NCI-H1436 (cell line): ENCODE data around the gene TPBG.

Experiments used
- DNase-seq: peaks from one replicate; lab custom pipeline; 2025; lab: John Stamatoyannopoulos, UW

TPBG gene, protein sequence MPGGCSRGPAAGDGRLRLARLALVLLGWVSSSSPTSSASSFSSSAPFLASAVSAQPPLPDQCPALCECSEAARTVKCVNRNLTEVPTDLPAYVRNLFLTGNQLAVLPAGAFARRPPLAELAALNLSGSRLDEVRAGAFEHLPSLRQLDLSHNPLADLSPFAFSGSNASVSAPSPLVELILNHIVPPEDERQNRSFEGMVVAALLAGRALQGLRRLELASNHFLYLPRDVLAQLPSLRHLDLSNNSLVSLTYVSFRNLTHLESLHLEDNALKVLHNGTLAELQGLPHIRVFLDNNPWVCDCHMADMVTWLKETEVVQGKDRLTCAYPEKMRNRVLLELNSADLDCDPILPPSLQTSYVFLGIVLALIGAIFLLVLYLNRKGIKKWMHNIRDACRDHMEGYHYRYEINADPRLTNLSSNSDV

DNA sequence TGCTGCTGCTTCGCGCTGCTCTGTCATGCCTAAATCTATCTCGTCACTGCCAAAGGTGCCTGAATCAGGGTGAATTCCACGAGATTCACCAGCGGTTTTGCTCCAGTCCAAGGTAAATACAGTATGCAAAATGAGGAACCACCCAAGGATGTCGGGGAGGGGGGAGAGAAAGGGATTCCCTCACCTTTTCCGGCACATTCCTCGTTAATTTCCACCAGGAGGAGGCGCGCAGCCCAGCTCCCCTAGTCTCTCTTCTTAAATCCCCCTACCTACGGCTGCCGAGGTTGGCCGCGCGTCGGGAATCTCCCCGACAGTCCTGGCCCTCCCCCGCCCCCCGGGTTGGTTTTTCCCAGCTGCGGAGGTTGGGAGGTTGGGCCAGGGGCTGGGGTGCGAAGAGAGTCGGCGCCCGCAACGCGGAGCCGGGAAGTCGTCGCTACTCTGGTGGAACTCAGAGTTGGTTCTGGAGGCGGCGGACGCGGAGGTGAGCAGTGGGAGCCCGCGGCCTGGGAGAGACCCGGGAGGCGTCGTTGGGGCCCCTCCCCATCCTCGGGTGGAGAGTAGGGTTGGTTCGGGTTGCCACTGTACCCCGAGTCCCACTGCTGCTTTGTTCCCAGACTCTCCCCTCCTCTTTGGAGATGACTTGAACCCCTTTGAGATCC lies at the start of gene TPBG:
Gene TPBG (plus strand): TSS at position 390 of the 659 bp plus-strand sequence. CDS start 1,145 bp downstream, outside the sequence.
- DNase-seq = peak; percentile 4

DNA sequence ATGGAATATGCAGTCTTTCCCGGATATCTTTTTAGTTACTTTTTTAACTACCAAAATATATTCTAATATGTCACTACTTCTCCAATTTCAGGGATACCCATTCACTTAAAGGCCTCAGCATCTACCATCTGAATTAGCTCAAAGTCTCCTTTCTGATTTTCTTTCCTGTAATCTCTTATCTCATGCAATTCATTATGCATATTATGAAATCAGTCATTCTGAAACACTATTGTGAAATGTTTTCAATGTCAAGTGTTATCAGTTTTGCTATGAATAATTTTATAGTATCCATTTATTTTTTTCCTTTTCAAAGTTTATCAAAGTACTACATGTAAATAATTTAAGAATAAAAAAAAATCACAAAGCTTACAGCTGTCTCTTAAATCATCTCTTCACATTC lies 41.2 kb upstream of the TPBG start:
- no peak for DNase-seq

DNA sequence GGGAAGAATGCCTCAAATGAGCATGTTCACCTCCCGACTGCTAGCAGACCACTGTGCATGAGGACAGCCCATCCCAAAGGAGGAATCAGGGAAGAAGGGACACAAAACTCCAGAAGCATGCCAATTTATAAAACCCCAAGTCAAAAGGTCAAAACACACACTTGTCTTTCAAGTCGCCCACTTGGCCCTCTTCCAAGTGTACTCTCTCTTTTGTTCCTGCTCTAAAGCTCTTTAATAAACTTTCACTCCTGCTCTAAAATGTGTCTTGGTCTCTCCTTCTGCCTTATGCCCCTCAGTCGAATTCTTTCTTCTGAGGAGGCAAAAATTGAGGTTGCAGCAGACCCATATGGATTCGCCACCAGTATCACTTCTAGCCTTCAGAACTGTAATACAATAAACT lies 33.9 kb upstream of the TPBG start:
- no peak for DNase-seq

DNA sequence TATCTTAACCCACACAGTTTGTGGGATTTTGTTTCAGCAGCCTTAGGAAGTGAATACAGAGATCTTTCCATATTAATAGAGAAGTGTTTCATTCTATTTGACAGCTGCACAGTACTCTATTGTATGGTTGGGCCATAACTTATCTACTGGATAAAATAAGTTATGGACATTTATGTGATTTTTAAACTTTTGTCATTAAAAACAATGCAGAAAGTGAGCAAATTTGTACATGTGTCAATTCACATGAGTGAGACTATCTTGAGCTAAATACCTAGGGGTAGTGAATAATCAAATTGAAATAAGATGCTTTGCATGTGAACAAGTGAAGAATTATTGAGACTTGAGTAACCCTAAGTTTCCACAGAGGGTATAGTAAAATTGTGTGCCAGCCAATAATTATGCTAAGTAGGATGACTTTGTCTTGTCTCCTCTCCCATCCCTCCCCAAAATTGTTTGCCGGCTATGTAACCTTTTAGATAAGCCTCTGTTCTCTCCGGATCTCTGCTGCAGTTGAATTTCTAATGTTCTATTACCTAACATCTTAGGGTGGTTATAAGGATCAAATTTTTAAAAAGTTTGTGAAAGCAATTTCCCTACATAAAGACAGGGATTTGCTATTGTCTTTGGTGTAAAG lies 33.3 kb upstream of the TPBG start:
- no peak for DNase-seq

DNA sequence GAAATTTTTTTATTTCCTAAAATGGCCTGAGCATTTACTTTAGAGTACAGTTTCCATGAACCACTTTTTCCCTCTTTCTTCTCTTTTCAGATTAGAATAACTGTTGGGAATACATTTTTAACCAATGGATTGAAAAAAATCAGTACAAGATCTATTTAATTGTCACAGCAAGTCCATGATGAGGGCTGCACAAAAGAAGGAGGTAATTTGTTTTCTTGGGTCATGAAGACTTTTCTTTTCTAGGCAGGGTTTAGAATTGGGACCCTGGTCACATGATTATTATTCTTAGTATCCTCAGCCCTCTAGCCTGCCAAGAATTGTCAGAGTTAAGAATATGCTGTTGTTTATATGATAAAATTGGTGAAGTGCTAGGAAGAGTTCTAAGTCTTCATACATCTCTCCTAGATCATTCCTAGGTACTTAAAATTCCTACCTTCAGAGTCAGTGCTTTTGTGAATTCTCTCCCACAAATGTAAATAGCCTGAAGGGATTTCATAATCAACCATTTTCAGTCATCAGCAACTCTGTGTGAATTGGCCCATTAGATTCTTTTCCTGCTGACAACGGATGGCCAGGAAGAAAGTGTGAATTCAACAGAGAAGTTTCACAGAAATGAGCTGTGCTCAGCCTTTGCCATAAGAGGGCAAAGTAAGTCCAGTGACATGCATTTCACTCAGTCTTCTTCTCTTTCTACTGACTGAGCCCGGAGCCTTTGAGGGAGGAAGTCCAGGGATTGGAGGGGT lies 32.4 kb upstream of the TPBG start:
- DNase-seq = no peak

DNA sequence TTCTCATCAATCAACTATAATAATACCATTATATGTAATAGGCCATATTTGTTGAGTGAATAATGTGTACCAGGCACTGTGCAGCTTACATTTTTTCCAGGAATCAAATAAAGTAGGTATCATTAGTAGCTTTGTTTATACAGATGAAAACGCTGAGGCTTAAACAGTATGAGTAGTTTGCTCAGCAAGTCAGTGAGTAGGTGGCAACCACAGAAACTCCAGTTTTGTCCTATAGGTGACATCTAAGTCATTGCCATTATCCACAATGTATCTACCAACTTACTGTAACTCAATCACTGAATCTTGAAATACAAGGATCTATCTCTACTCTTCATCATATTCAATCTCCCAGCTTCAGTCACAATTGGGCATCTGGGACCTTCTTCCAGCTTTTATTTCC lies 29.8 kb upstream of the TPBG start:
- no peak for DNase-seq

DNA sequence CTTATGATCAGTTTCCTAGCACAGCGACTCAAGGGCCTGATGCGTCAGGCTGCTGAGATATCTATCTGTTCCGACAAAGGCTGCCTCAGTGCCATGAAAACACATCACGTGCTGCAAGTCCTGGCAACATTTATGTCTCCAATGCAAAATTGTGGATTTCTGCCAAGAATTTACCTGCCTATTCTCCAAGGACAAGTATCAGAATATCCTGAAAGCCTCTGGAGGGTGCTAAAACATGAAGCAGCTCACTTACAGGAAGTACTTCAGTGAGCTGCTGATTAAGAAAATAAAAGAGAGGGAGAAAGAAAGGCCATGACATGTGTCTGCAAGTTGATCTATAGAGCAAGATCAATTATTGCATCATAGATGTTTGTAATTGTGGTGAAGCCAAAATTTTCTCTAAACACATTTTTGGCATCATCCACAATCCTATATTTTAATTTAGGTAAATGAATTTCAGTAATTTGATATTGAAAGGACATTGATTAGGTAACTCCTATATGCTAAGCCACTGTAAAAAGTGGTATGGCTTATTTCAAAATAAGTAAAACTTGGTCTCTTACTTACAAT lies 25.8 kb upstream of the TPBG start:
- DNase-seq = peak; percentile 79

DNA sequence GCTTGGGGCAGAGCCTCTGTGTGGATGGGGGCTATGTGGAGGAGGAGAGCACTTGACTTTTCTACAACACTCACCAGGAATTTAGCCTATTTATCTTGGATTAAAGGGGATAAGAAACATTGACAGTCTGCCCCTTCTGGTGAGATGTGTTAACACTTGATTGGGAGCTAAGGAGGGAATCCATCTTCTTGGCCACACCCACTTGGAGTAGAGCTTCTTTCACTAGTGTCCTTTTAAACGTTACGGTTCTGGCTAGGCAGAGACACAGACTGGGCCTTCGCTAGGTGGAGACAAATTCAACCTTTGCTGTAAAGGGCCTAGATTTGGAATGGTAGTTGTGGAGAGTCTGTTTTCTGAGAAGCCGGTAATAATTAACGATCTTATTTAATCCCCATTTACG lies 15.5 kb upstream of the TPBG start:
- DNase-seq = no peak

DNA sequence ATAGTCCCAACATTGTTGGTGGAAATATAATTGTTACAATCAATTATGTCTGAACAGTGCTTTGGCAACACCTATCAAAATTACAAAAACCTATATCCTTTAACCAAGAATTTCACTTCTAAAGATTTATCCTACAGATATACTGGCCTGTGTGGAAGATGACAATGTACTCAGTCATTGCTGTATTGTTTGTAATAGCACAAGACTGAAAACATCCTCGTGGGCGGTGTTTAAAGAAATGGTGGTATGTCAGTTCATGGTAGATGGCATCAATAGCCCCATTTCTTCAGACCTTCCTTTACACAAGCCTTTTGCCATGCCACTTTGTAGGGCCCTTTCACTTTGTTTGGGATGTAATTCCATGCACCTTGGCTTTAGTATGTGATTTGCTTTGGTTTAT lies 9.8 kb upstream of the TPBG start:
- no peak for DNase-seq

DNA sequence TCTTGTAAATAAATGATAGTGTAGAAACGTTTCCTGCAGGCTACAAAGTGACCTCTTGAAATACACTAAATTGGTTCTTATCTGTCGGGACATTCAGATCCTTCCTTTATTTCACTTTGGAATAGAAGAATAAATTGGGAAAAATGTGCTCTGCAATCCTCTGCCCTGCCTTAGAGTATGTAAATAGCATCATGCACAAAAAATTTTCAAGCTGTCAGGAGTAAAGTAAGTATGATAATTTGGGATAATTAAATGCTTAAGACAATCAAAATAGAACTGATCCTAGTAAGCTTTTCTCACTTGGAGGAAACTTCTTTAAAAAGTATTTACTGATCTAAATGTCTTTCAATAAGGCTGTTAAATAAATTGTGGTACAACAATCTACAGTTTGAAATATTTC lies 3.1 kb upstream of the TPBG start:
- DNase-seq = no peak

DNA sequence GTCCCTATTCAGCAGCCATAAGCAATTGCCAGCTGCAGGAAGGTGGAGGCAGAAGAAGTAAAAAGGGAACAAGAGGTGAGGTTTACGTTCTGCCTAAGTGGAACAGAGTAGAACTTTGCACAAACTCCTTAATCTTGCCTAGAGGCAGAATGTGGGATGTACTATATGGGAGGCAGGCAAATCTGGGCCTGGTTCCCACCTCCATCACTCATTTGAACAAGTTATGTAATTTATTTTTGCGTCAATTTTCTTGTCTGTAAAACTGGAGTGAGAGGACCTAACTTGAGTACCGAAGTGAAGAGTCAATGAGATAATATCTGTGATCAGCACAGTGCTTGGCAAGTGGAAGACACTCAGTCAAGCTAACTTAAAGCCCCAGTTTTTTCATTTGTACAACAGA lies 2.0 kb upstream of the TPBG start:
- no peak for DNase-seq

DNA sequence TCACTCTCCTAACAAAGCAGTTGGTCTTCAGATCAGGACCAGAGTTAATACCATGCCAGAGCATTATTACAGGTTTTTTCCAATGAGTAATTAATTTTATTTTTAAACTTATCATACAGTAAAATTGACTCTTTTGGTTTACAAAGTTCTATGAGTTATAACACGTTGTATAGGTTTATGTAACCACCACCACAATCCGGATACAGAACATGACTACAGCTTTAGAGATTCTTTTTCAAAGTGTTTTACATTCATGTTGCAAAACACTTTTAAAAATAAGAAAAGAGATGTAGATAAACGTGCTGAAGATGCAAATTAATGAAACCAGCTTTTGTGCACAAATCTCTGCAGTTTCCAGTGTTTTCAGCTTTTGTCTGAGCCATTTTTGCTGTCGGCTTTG lies 1.5 kb upstream of the TPBG start:
- DNase-seq = no peak

DNA sequence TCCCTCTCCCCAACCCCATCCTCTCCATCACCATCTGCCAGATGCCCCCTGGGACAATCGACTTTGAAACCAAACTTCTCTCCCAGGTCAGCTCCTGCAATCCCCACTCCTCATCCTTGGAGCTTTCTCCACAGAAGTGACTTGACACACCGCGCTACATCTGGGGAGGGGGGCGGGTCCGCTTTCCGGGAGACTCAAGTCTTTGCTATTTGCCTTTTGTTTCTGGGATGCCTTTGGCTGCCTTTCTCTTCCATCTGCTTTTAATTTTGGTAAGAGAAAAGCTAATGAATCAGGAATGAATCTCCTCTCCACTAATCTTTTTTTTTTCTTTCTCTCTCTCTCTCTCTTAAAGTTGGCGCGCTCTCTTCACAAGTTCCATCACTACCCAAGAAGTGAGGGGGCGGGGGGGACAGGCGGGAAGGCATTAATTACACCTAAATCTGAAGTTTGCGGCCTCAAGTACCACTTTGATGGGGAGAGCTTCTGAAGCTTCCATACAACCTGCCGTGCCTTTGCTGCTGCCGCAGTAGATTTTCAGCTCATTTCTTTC lies 664 bp upstream of the TPBG start:
- no peak for DNase-seq

DNA sequence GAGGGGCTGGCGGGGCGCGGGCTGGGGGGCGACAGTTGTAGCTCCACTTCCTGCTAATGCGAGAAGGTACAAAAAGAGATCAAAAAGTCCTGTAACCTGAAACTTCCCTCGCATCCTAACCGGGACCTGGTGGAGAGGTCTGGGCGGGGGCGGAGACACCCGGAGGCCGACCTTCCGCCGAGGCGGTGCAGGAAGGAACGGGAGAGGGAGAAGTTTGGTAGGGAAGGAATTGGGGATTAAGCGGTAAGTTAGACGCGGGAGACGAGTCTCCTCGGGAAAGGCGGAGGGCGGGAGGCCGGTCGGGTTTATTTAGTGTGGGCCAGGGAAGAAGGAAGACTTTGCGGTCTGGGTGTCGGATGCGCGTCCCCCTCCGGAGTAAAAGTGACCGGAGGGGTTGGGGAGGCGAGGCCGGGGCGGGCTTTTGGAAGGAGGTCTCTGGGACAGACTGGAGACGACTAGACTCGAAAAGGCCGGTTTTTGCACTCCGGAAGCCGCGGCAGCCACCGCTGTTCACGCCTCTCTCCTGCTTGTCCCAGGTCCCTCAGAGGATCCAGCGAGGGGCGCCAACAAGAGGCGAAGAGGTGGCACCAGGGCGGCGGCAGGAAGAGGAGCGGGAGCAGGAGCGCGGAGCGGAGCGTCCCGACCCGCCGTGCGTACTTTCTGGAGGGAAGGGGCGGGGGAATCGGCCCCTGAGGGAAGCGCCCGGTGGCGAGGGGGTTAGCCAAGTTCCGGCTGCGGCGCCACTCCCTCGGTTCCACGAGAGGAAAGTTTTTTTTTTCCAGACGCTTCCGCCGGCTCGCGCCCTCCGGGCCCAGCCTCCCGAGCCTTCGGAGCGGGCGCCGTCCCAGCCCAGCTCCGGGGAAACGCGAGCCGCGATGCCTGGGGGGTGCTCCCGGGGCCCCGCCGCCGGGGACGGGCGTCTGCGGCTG lies 734 bp downstream of the TPBG start:
- peak; percentile 15 for DNase-seq

DNA sequence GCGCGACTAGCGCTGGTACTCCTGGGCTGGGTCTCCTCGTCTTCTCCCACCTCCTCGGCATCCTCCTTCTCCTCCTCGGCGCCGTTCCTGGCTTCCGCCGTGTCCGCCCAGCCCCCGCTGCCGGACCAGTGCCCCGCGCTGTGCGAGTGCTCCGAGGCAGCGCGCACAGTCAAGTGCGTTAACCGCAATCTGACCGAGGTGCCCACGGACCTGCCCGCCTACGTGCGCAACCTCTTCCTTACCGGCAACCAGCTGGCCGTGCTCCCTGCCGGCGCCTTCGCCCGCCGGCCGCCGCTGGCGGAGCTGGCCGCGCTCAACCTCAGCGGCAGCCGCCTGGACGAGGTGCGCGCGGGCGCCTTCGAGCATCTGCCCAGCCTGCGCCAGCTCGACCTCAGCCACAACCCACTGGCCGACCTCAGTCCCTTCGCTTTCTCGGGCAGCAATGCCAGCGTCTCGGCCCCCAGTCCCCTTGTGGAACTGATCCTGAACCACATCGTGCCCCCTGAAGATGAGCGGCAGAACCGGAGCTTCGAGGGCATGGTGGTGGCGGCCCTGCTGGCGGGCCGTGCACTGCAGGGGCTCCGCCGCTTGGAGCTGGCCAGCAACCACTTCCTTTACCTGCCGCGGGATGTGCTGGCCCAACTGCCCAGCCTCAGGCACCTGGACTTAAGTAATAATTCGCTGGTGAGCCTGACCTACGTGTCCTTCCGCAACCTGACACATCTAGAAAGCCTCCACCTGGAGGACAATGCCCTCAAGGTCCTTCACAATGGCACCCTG lies 1.6 kb downstream of the TPBG start:
- no peak for DNase-seq

DNA sequence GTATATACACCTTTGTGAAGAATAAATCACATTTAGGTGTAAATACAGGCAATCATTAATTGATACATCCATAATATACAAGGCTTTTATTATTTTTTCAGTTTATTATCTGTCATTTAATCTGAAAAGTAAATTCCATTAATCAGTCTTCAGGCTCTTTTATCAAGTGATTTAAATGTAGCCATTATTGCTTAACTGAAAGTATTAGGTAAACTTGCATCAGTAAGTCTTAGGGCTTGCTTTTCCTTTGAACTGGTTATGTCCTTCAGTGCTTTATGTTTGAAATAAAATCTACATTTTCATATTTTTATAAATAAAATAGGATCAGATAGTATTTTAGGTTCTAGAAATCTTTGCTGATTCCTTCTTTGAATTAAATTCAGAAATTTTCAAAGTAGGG lies 4.1 kb downstream of the TPBG start:
- DNase-seq = no peak

DNA sequence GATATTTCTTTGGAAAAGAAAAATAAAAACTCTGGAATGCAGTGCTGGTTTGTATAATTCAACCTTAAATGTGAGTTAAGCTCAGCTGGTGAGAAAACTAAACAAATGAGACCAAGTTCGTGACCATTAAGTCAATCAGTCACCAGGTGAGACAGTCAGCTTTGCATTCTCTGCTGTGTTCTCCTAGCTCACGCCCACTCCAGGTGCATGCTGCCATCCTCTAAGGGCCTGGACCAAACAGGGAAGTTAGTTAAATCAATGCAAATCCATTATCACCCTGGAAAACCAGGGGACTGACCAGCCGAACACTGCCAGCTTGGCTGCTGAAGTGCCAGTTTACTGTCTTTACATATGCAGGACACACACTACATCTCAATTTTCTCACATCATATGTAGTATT lies 7.2 kb downstream of the TPBG start:
- no peak for DNase-seq

DNA sequence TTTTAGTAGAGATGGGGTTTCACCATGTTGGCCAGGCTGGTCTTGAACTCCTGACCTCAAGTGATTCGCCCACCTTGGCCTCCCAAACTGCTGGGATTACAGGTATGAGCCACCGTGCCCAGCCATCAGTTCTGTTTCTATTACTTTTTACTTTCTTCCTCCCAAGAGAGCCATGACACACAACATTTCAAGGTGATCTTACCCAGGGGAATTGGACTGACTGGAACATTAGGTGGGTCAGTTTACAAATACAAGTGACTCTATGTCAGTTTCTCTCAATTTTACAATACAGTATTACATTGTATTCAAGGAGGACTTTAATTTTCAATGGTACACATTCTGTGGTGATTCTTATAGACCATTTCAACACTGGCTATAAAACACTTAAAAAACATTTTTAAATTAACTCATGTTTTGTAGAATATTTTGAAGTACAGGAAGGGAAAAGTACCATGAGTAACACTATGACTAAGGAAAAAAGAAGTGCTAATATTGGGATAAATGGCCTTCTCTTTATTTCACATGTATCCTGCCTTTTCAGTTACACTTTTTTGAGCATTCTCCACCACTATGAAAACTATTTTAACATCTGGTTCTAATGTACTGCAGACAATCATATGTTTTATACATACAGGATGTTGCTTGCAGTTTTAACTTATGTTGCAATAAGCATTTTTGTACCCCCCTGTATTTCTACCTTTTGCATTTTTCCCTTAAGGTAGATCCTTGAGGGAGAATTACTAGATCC lies 8.4 kb downstream of the TPBG start:
- DNase-seq = no peak

DNA sequence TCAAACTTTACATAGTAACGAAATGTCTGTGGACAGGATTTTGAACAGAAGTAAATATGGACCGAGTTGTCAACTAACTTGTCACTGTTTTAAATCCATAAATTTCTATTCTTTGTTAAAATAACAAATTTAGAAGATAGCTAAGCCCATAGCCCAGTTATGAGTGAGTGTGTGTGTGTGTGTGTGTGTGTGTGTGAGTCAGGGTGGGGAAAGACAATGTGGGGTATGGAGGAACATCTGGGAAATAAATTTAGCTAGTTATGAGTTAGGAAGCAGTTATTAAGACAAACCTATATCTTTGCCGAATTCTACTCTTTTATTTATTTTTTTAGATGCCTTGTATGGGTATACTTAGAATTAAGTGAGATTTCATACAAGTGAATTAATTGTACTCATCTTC lies 9.0 kb downstream of the TPBG start:
- DNase-seq = no peak
